ENCODE results near the gene FZD7. TPM values are rescaled to one million over a fixed set of nuclear protein-coding genes. Genes with fewer than 3 reads are reported as not detected.

The FZD7 gene
- 61.4 TPM for polyA plus RNA-seq (2013, experiment 1 of 2)
- 60.0 TPM for polyA plus RNA-seq (2013, experiment 2 of 2)

DNA sequence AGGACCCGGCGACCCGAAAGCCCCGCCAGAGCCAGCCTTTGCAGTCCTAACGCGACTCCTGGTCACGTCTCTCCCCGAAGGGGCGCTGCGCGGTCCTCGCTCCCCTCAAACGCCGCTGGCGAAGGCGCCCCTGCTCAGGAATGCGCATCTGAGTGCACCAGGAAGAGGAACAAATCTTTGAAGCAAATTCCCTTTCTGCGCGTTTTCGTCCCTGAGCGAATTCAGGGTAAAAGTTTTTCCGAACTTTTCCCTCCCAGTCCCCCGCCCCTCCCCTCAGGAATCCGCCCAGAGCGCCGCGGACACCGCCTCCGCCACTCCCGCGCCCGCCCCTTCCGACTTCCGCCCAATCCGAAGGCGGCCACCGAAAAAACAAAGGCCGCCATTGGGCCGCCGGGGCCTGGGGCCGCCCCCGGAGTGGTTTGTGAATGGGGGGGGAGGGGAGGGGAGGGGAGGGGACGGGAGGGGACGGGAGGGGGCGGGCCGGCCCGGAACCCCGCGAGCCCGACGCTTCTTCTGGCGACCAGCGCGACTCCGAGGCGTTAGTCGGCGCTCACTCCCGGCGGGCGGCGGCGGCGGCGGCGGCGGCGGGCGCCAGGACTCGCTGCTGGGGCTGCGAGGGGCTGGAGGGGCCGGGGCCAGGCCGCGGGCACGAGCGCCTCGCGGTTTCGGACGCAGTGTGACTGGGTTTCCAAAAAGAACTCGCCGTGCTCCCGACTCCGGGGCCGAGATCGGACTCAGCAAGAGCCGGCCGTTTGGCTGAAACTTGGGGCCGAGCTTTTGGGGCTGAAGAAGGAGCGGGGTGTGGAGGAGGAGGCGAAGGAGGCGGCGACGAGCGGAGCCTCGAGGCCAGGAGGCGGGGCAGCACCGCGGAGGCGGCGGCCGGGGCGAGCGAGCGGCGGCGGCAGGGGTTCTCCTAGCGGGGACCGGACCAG lies at the start of gene FZD7:
TSS of gene FZD7 (plus strand) at position 539 of the 932 bp plus-strand sequence. CDS start 793 bp downstream, outside the sequence.
- H4K8ac ChIP-seq (ENCODE audit: low read depth, low read length), result no peak within 1 kb of the TSS
- no peak within 1 kb of the TSS for H4K5ac ChIP-seq (ENCODE audit: low read length)
- DNase-seq, result peak; percentile 97
- peak within 1 kb of the TSS; percentile 96 for H2BK5ac ChIP-seq (ENCODE audit: low read length)
- H3K79me1 ChIP-seq (ENCODE audit: low read length), result no peaks in the 10 kb centered on the region
- peak within 1 kb of the TSS; percentile 75 for H3K23ac ChIP-seq (ENCODE audit: low read length)
- peak within 1 kb of the TSS; percentile 95 for H3K9ac ChIP-seq (ENCODE audit: low read length)
- H3K4me3 ChIP-seq (ENCODE audit: low read length), result peak within 1 kb of the TSS; percentile 88
- H3K27ac ChIP-seq (ENCODE audit: low read depth, low read length), result peak within 1 kb of the TSS; percentile 100
- peak within 1 kb of the TSS; percentile 98 for H3K4ac ChIP-seq (ENCODE audit: low read depth, low read length)
- H3K4me2 ChIP-seq (ENCODE audit: low read length), result peak within 1 kb of the TSS; percentile 85
- peak within 1 kb of the TSS; percentile 1 for H2BK15ac ChIP-seq (replicated peaks; ENCODE audit: low read depth)
- WGBS (ENCODE audit: extremely low coverage, insufficient coverage, low lambda C conversion rate), result no CpG with 5 or more reads among the region's 109 CpGs
- H3K18ac ChIP-seq (ENCODE audit: low read length), result peak within 1 kb of the TSS; percentile 92
- no peaks in the 10 kb centered on the region for H3K36me3 ChIP-seq (ENCODE audit: control insufficient read depth, insufficient read depth, low read length)
- H3K79me2 ChIP-seq (ENCODE audit: control insufficient read depth, insufficient read depth, low read length), result peaks cover 37% of the 10 kb centered on the region
- H3K56ac ChIP-seq (ENCODE audit: low read length), result peak within 1 kb of the TSS; percentile 96
- H2AK5ac ChIP-seq (ENCODE audit: low read length), result no peak within 1 kb of the TSS
- H2BK120ac ChIP-seq (ENCODE audit: low read depth, low read length), result peak within 1 kb of the TSS; percentile 90
- H3K27me3 ChIP-seq (ENCODE audit: insufficient read depth, low read length, poor library complexity), result no peaks in the 10 kb centered on the region
- H3K4me1 ChIP-seq (ENCODE audit: control insufficient read depth, low read depth, low read length), result no peaks in the 10 kb centered on the region

DNA sequence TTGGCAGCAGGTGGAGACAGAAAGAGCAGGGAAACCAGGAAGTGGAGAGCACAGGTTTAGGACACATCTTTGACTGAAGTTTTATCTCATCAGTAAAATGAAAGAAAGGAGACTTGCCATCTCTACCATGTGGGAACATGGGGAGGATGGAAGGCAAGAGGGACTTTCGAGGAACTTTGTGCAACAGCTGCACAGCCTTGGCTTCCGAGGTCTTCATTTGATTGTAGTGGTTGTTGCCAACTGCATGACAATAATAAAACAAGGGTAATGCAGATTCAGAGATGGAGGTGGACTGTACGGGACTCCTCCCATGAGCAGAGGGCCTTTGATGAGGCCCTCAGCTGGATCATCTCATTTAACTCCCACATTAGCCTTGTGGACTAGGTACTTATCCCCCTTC lies 49.3 kb upstream of the FZD7 start:
- no peak overlapping the region for H3K27ac ChIP-seq (ENCODE audit: low read depth, low read length)
- H2BK15ac ChIP-seq (replicated peaks; ENCODE audit: low read depth), result no peak overlapping the region
- no peak overlapping the region for H4K8ac ChIP-seq (ENCODE audit: low read depth, low read length)
- H3K23ac ChIP-seq (ENCODE audit: low read length), result no peak overlapping the region
- H3K36me3 ChIP-seq (ENCODE audit: control insufficient read depth, insufficient read depth, low read length), result no peaks in the 10 kb centered on the region
- no peaks in the 10 kb centered on the region for H3K4me1 ChIP-seq (ENCODE audit: control insufficient read depth, low read depth, low read length)
- H2BK120ac ChIP-seq (ENCODE audit: low read depth, low read length), result no peak overlapping the region
- H3K27me3 ChIP-seq (ENCODE audit: insufficient read depth, low read length, poor library complexity), result no peaks in the 10 kb centered on the region
- H2AK5ac ChIP-seq (ENCODE audit: low read length), result peak overlapping the region; percentile 37
- H3K56ac ChIP-seq (ENCODE audit: low read length), result no peak overlapping the region
- H3K4me3 ChIP-seq (ENCODE audit: low read length), result no peak overlapping the region
- H3K79me2 ChIP-seq (ENCODE audit: control insufficient read depth, insufficient read depth, low read length), result no peaks in the 10 kb centered on the region
- H3K4ac ChIP-seq (ENCODE audit: low read depth, low read length), result no peak overlapping the region
- H3K18ac ChIP-seq (ENCODE audit: low read length), result no peak overlapping the region
- H2BK5ac ChIP-seq (ENCODE audit: low read length), result no peak overlapping the region
- H3K4me2 ChIP-seq (ENCODE audit: low read length), result no peak overlapping the region
- DNase-seq, result no peak
- H3K9ac ChIP-seq (ENCODE audit: low read length), result no peak overlapping the region
- no CpG with 5 or more reads among the region's 3 CpGs for whole genome bisulfite sequencing (ENCODE audit: extremely low coverage, insufficient coverage, low lambda C conversion rate)
- H3K79me1 ChIP-seq (ENCODE audit: low read length), result no peaks in the 10 kb centered on the region
- H4K5ac ChIP-seq (ENCODE audit: low read length), result no peak overlapping the region

DNA sequence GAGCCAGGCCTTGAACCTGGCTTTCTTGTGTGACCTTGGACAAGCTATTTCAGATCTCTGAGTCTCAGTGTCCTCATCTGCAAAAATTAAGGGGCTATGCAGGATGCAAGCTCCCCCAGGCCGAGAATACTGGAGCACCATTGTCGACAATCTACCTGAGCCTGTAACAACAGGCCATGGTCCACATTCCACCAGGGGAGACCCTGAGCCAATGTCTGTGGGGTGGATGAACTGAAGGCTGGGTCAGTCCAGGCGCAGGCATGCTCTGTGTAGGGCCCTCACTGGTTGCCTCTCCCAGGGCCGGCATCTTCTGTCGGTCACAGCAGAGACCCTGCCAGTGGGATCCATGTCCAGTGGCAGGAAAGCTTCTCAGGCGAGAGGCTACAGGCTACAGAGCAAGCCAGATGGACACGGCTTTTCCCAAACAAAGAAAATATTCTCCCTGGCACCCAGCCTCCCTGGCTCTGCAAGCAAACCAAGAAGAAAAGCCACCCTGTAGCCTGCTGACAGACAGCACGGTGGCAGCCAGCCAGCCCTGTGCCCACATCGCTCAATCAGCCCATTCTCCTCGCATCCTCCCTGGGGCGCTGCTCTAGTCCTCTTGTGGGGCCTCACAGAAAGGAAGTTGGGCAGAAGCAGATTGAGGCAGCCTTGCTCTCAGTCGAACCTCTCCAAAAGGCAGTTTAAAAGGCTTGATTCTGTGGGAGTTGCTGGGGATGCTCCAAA lies 48.7 kb upstream of the FZD7 start:
- Histone ChIP-seq H2BK5ac (ENCODE audit: low read length) (no peak overlapping the region), H4K8ac (ENCODE audit: low read depth, low read length) (no peak overlapping the region), H3K79me1 (ENCODE audit: low read length) (no peaks in the 10 kb centered on the region), H3K9ac (ENCODE audit: low read length) (no peak overlapping the region), H3K36me3 (ENCODE audit: control insufficient read depth, insufficient read depth, low read length) (no peaks in the 10 kb centered on the region), H2BK15ac (replicated peaks; ENCODE audit: low read depth) (no peak overlapping the region), H3K79me2 (ENCODE audit: control insufficient read depth, insufficient read depth, low read length) (no peaks in the 10 kb centered on the region), H3K23ac (ENCODE audit: low read length) (no peak overlapping the region), H3K4me3 (ENCODE audit: low read length) (no peak overlapping the region), H3K4ac (ENCODE audit: low read depth, low read length) (no peak overlapping the region), H2AK5ac (ENCODE audit: low read length) (peak overlapping the region; percentile 37), H3K4me1 (ENCODE audit: control insufficient read depth, low read depth, low read length) (no peaks in the 10 kb centered on the region), H3K56ac (ENCODE audit: low read length) (no peak overlapping the region), H3K27me3 (ENCODE audit: insufficient read depth, low read length, poor library complexity) (no peaks in the 10 kb centered on the region), H3K18ac (ENCODE audit: low read length) (no peak overlapping the region), H3K4me2 (ENCODE audit: low read length) (no peak overlapping the region), H3K27ac (ENCODE audit: low read depth, low read length) (no peak overlapping the region), H2BK120ac (ENCODE audit: low read depth, low read length) (no peak overlapping the region), H4K5ac (ENCODE audit: low read length) (no peak overlapping the region)
- WGBS (ENCODE audit: extremely low coverage, insufficient coverage, low lambda C conversion rate), result no CpG with 5 or more reads among the region's 12 CpGs
- no peak for DNase-seq

DNA sequence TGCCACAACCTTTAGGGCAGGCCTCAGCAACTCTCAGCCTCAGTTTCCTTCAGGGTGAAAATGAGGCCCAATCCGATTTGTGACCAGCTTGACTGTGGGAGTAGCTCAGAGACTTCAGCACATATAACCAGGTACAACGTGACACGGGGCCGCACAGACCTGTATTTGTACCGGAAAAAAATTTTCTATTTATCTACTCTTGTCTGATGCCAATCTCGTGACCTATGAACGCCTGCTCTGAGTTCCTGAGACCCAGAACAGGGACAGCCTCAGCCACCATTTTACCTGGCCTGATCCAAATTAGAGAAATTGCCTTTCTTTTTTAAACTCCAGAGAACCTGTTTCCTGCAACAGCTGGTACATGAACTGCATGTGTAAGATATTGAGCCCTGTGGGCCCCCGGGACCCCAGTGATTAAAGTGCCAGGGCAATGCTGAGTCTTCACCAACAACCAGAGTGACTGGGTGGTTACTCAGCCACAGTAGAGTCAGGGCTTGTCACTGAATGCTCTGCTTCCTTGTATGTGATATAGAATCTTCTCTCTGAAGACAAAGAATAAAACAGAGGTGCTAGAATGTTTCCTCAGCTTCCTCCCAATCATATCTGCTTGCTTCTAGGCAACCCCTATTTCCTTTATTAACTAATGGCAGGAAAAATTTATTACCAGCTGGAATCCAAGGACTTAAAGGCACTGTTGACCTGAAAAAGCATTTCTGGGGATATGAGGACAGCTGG lies 47.8 kb upstream of the FZD7 start:
- DNase-seq, result no peak
- Histone ChIP-seq H3K4me2 (ENCODE audit: low read length) (no peak overlapping the region), H3K4me1 (ENCODE audit: control insufficient read depth, low read depth, low read length) (no peaks in the 10 kb centered on the region), H3K4ac (ENCODE audit: low read depth, low read length) (no peak overlapping the region), H3K23ac (ENCODE audit: low read length) (no peak overlapping the region), H3K27me3 (ENCODE audit: insufficient read depth, low read length, poor library complexity) (no peaks in the 10 kb centered on the region), H3K27ac (ENCODE audit: low read depth, low read length) (no peak overlapping the region), H3K9ac (ENCODE audit: low read length) (no peak overlapping the region), H3K18ac (ENCODE audit: low read length) (no peak overlapping the region), H3K56ac (ENCODE audit: low read length) (peak overlapping the region; percentile 37), H2BK15ac (replicated peaks; ENCODE audit: low read depth) (no peak overlapping the region), H2BK5ac (ENCODE audit: low read length) (no peak overlapping the region), H2AK5ac (ENCODE audit: low read length) (no peak overlapping the region), H4K5ac (ENCODE audit: low read length) (no peak overlapping the region), H3K79me2 (ENCODE audit: control insufficient read depth, insufficient read depth, low read length) (no peaks in the 10 kb centered on the region), H2BK120ac (ENCODE audit: low read depth, low read length) (no peak overlapping the region), H4K8ac (ENCODE audit: low read depth, low read length) (no peak overlapping the region), H3K79me1 (ENCODE audit: low read length) (no peaks in the 10 kb centered on the region), H3K4me3 (ENCODE audit: low read length) (no peak overlapping the region), H3K36me3 (ENCODE audit: control insufficient read depth, insufficient read depth, low read length) (no peaks in the 10 kb centered on the region)
- WGBS (ENCODE audit: extremely low coverage, insufficient coverage, low lambda C conversion rate), result no CpG with 5 or more reads among the region's 8 CpGs

DNA sequence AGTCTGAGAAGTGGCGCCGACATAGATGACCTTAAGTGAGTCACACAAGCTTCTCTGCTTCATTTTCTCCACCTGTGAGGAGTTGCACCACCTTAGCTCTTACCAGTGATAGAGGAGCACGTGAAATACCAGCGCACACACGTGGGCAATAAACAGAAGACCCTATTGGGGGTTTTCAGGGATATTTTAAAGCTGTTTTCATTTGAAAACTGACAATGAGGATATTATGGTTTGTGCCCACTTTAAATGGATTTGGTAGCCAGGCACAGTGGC lies 47.3 kb upstream of the FZD7 start:
- no peak overlapping the region for H3K56ac ChIP-seq (ENCODE audit: low read length)
- no peak overlapping the region for H3K4me2 ChIP-seq (ENCODE audit: low read length)
- no CpG with 5 or more reads among the region's 5 CpGs for WGBS (ENCODE audit: extremely low coverage, insufficient coverage, low lambda C conversion rate)
- no peak overlapping the region for H4K5ac ChIP-seq (ENCODE audit: low read length)
- no peak overlapping the region for H2BK120ac ChIP-seq (ENCODE audit: low read depth, low read length)
- H3K9ac ChIP-seq (ENCODE audit: low read length), result no peak overlapping the region
- no peaks in the 10 kb centered on the region for H3K4me1 ChIP-seq (ENCODE audit: control insufficient read depth, low read depth, low read length)
- H3K27ac ChIP-seq (ENCODE audit: low read depth, low read length), result no peak overlapping the region
- no peak overlapping the region for H2AK5ac ChIP-seq (ENCODE audit: low read length)
- H3K79me2 ChIP-seq (ENCODE audit: control insufficient read depth, insufficient read depth, low read length), result no peaks in the 10 kb centered on the region
- no peak overlapping the region for H3K18ac ChIP-seq (ENCODE audit: low read length)
- no peak overlapping the region for H2BK5ac ChIP-seq (ENCODE audit: low read length)
- H3K4ac ChIP-seq (ENCODE audit: low read depth, low read length), result no peak overlapping the region
- H3K27me3 ChIP-seq (ENCODE audit: insufficient read depth, low read length, poor library complexity), result no peaks in the 10 kb centered on the region
- H2BK15ac ChIP-seq (replicated peaks; ENCODE audit: low read depth), result no peak overlapping the region
- H4K8ac ChIP-seq (ENCODE audit: low read depth, low read length), result no peak overlapping the region
- no peaks in the 10 kb centered on the region for H3K79me1 ChIP-seq (ENCODE audit: low read length)
- no peak overlapping the region for H3K4me3 ChIP-seq (ENCODE audit: low read length)
- DNase-seq, result no peak
- no peak overlapping the region for H3K23ac ChIP-seq (ENCODE audit: low read length)
- no peaks in the 10 kb centered on the region for H3K36me3 ChIP-seq (ENCODE audit: control insufficient read depth, insufficient read depth, low read length)

All from mesendoderm (in vitro differentiated cells).